DMS 273 treated with DMSO at 0.1 percent for 48 hours (cell line): ENCODE data around the gene SINHCAF.
"Not testable (repeated sequence)": the region's sequence is repeated elsewhere in the genome, so short reads cannot be mapped to it uniquely, and the experiment has no call there.

Experiments
- DNase-seq: peaks from one replicate; lab custom pipeline; 2025; lab: John Stamatoyannopoulos, UW

Gene SINHCAF

GRCh38 chr12:31325877-31326631 lies at the start of gene SINHCAF:
Gene SINHCAF (minus strand): TSS chr12:31326150. CDS start chr12:31298204, 27,946 bp downstream.
- DNase-seq = peak; percentile 95

GRCh38 chr12:31375422-31375821 lies 49.5 kb upstream of the SINHCAF start:
- DNase-seq = not testable (repeated sequence)

GRCh38 chr12:31371256-31371620 lies 45.3 kb upstream of the SINHCAF start:
- no peak for DNase-seq

- no peak for DNase-seq
Observed at GRCh38 chr12:31370531-31371255, 44.7 kb upstream of the SINHCAF start.

- DNase-seq = no peak
Observed at GRCh38 chr12:31369712-31370521, 44.0 kb upstream of the SINHCAF start.

- DNase-seq = no peak
Observed at GRCh38 chr12:31368666-31369361, 42.9 kb upstream of the SINHCAF start.

- DNase-seq = no peak
Observed at GRCh38 chr12:31366104-31366621, 40.2 kb upstream of the SINHCAF start.

GRCh38 chr12:31363831-31364230 lies 37.9 kb upstream of the SINHCAF start:
- DNase-seq = no peak

GRCh38 chr12:31363416-31363809 lies 37.5 kb upstream of the SINHCAF start:
- no peak for DNase-seq

GRCh38 chr12:31362759-31363415 lies 36.9 kb upstream of the SINHCAF start:
- DNase-seq = no peak

- DNase-seq = peak; percentile 18
Observed at GRCh38 chr12:31362115-31362758, 36.3 kb upstream of the SINHCAF start.

GRCh38 chr12:31361730-31362114 lies 35.8 kb upstream of the SINHCAF start:
- DNase-seq = no peak

- no peak for DNase-seq
Observed at GRCh38 chr12:31355747-31356107, 29.8 kb upstream of the SINHCAF start.

- peak; percentile 29 for DNase-seq
Observed at GRCh38 chr12:31353750-31354708, 28.1 kb upstream of the SINHCAF start.

- DNase-seq = no peak
Observed at GRCh38 chr12:31346267-31346666, 20.3 kb upstream of the SINHCAF start.

- no peak for DNase-seq
Observed at GRCh38 chr12:31343139-31343538, 17.2 kb upstream of the SINHCAF start.

- no peak for DNase-seq
Observed at GRCh38 chr12:31342286-31342685, 16.3 kb upstream of the SINHCAF start.

GRCh38 chr12:31339831-31340622 lies 14.1 kb upstream of the SINHCAF start:
- no peak for DNase-seq

- DNase-seq = no peak
Observed at GRCh38 chr12:31337952-31338351, 12.0 kb upstream of the SINHCAF start.
